Fibroblast of skin of scalp (primary cell): ENCODE data around the gene ARSG.
"Not testable (repeated sequence)": the region's sequence is repeated elsewhere in the genome, so short reads cannot be mapped to it uniquely, and the experiment has no call there.

Experiments used
- DNase-seq: peaks from one replicate; pipeline ENCODE4 v3.0.0-alpha.2; 2013

The ARSG gene

DNA sequence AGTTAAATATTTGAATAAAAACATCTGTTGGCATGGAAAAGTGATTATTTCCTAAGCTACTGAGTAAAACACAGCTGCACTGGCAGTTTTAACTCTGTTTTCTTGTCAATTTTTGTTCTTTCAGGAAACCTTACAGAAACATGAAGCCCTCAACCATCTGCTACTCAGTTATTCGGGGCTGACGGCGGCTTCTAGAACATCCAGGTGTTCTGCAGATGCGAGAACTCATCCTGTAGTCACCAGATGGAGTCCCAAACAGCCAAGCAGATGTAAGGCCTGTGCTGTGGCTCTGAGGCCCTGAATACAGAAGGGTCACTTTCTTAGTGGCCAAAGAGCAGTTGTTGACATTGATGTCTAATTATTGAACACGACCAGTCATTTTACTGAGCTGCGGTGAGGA is 15.5 kb downstream of the ARSG start:
- DNase-seq = no peak

DNA sequence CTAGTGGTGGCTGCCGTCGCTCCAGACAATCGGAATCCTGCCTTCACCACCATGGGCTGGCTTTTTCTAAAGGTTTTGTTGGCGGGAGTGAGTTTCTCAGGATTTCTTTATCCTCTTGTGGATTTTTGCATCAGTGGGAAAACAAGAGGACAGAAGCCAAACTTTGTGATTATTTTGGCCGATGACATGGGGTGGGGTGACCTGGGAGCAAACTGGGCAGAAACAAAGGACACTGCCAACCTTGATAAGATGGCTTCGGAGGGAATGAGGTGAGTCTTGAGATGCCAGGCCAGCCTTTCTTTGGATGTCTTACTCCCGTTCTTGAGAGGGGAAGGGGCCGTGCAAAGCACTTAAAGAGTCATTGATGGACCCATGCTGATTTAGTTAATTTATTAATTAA is 16.1 kb downstream of the ARSG start:
- DNase-seq = no peak

DNA sequence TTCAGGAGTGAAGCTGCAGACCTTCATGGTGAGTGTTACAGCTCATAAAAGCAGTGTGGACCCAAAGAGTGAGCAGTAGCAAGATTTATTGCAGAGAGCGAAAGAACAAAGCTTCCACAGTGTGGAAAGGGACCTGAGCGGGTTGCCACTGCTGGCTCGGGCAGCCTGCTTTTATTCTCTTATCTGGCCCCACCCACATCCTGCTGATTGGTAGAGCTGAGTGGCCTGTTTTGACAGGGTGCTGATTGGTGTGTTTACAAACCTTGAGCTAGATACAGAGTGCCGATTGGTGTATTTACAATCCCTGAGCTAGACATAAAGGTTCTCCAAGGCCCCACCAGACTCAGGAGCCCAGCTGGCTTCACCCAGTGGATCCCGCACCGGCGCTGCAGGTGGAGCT is 17.2 kb downstream of the ARSG start:
- not testable (repeated sequence) for DNase-seq

- not testable (repeated sequence) for DNase-seq
Measured at GRCh38 chr17:68309066-68309670, 17.9 kb downstream of the ARSG start.

DNA sequence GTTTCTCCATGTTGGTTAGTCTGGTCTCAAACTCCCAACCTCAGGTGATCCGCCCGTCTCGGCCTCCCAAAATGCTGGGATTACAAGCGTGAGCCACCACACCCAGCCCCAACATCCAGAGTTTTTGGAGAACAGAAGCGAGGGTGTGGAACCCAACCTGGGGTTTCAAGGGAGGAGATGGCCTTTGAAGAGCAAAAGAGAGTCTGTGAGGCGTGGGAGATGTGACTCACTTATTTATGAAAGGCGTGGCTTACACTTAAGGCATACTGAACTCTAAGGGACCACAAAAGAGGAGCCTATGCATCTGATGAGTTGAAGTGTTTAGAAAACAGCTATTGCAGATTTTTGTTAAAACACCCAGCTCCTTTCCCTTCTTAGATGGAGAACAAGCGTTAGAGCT is 18.9 kb downstream of the ARSG start:
- no peak for DNase-seq

GRCh38 chr17:68314916-68315535 is 23.7 kb downstream of the ARSG start:
- no peak for DNase-seq

DNA sequence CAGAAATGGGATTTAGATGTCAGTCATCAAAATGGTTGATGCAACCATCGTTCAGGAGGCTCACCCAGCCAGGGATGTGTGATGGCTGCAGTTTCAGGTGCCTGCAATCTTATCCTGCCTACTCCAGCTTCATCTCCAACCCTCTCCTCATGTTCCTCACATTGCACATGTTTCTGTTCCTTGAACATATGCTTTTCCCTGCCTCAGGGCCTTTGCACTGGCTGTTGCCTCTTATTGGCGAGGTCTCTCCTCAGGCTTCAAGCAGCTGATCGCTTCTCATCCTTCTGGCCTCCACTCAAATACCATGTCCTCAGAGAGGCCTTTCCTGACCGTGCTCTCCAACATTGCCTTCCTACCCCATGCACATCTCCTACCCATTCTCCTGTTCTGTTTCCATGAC is 24.6 kb downstream of the ARSG start:
- no peak for DNase-seq

DNA sequence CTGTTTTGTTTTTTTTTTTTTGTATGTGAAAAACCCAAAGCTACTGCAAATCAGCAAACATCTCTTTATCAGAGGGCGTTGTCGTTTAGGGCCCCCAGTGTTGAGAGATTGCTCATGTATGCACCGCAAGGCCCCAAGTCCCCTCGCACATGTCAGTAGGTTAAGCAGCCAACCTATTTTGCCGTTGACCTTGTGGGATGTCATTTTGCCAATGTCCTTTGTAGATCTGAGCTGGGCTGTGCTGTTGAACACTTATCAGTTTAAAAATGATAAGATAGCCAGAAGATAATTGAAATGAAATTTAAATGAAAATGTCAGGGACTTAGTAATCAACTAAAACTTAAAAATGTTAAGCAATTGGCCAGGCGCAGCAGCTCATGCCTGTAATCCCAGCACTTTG is 26.2 kb downstream of the ARSG start:
- no peak for DNase-seq

GRCh38 chr17:68318103-68318991 is 27.1 kb downstream of the ARSG start:
- peak; percentile 25 for DNase-seq

GRCh38 chr17:68319410-68320162 is 28.3 kb downstream of the ARSG start:
- DNase-seq = no peak

- DNase-seq = no peak
Measured at GRCh38 chr17:68320311-68320865, 29.1 kb downstream of the ARSG start.

GRCh38 chr17:68320943-68321555 is 29.8 kb downstream of the ARSG start:
- DNase-seq = no peak

- DNase-seq = no peak
Measured at GRCh38 chr17:68321556-68321954, 30.3 kb downstream of the ARSG start.

DNA sequence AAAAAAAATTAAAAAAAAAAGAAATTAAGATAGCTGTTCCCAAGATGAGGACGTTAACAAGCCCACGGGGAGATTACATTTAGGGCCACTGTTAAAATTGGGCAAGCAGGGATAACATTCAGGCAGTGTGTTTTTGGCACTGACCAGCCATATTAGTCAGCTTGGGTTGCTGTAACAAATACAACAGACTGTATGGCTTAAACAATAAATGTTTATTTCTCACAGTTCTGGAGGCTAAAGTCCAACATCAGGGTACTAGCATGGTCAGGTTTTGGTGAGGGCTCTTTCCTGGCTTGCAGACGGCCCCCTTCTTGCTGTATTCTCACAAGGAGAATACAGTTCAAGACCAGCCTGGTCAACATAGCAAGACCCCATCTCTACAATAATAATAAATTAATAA is 31.3 kb downstream of the ARSG start:
- DNase-seq = no peak

GRCh38 chr17:68324114-68324513 is 32.8 kb downstream of the ARSG start:
- no peak for DNase-seq

GRCh38 chr17:68324654-68325336 is 33.5 kb downstream of the ARSG start:
- no peak for DNase-seq

DNA sequence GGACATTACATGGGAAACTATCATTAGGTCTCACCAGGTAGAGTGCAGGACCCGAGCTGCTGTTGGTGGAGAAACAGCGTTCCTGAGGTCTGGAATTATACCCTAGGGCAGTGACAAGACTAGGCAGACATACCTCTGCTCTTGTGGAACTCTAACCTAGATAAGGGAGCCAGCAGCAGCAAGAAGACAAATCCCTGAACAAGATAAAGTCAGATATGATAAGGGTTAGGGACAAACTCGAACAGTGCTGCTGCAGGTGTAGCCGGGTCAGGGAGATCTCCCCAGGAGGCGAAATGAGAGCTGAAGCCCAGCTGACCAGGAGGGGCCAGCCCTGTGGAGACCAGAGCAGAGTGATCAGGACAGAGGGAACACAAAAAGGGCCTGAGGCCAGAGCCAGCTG is 34.7 kb downstream of the ARSG start:
- DNase-seq = no peak

- no peak for DNase-seq
Measured at GRCh38 chr17:68326681-68327080, 35.4 kb downstream of the ARSG start.

DNA sequence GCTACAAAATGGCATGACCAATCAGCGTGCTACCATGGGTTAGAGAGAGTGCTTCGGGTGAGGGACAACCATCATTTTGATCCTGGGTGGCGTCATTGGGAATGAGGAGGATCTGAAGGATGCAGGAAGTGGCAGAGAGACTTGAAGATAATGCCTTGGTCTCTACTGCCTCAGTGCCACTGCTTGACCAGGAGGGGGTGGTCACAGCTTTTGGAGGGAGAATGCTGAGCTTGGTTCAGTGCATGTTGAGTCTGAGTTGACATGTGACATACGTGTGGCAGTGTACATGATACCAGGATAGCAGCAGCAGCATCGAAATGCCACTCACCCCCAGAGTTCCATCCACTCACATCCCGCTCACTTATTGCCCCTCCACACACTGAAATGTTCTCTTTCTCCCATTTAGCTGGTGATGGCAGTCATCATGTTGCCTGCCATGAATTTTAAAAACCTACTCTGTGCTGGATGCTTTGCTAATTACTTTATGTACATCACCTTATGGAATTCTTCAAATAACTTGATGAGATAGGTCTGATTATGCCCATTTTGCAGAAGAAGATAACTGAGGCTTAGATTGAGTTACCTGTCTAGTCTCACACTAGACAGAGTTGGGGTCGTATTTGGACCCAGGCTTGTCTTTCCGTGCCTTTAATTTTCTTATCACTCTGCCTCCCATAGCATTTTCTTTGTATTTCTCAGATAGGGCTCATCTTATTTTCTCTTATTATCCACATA is 36.7 kb downstream of the ARSG start:
- no peak for DNase-seq

- DNase-seq = no peak
Measured at GRCh38 chr17:68328676-68329075, 37.4 kb downstream of the ARSG start.

DNA sequence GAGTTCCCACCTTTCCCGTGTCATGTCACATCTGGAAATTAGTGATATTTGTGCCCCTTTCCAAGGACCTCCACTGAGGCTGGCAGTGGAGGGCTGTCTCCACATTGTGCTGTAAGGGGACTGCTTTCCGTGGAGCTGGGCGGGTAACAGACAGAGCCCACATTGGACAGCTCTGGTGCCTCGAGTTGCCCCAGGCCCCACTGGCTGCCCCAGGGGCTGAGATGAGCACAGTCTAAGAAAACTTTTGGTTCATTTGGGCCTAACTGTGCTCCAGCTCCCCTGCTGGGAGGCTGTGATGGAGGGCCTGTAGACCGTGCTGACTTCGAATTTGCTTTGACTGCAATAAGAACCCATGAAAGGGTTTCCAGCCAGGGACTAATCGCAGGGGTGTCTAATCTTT is 38.0 kb downstream of the ARSG start:
- no peak for DNase-seq
